Sigmoid colon (tissue), 7 donors: ENCODE measurements around the gene ADGRG6. TPM values are rescaled to one million over a fixed set of nuclear protein-coding genes. Genes with fewer than 3 reads are reported as not detected.

Source experiments
- DNase-seq: peaks from one replicate; pipeline ENCODE4 v3.0.0-alpha.2; 2019
- H3K27ac ChIP-seq, 4 donors: fragments of 200-600 bp; sonication (generic); one replicate each; pipeline ENCODE4 v1.5.1; 2016 to 2019; ENCODE audit warnings: mild to moderate bottlenecking in 1 of 4
- H3K27me3 ChIP-seq, 3 donors: fragments of 200-600 bp; sonication (generic); one replicate each; pipeline ENCODE4 v1.5.1; 2019; ENCODE audit warnings: mild to moderate bottlenecking in 1 of 3
- H3K36me3 ChIP-seq, 4 donors: fragments of 200-600 bp; sonication (generic); one replicate each; pipeline ENCODE4 v1.5.1; 2016 to 2019
- H3K4me1 ChIP-seq, 4 donors: fragments of 200-600 bp; sonication (generic); one replicate each; pipeline ENCODE4 v1.5.1; 2017 to 2019
- H3K4me3 ChIP-seq, 4 donors: fragments of 200-600 bp; sonication (generic); one replicate each; pipeline ENCODE4 v1.5.1; 2017 to 2019; ENCODE audit warnings: mild to moderate bottlenecking in 2 of 4, moderate library complexity in 1 of 4
- H3K9me3 ChIP-seq, 4 donors: fragments of 200-600 bp in 3 of 4; sonication (generic) in 3 of 4; one replicate each; pipeline versions ENCODE4 v1.5.1 to v1.6.1; 2013 to 2019
- CTCF ChIP-seq, 4 experiments: fragments of 450-650 bp in 3 of 4; fragments of 200-600 bp in 1 of 4; IDR thresholded peaks; one replicate each; pipeline ENCODE4 v1.5.1; 2016 to 2019; ENCODE audit warnings: antibody characterized with exemption in 4 of 4, mild to moderate bottlenecking in 3 of 4, moderate library complexity in 2 of 4
- EP300 ChIP-seq, 4 donors: sonication (generic); formaldehyde crosslinking; IDR thresholded peaks; one replicate each; pipeline ENCODE4 v1.6.1; 2017; ENCODE audit warnings: antibody characterized with exemption in 4 of 4
- POLR2A ChIP-seq, 2 donors: fragments of 450-650 bp; IDR thresholded peaks; one replicate each; pipeline ENCODE4 v1.6.1; 2016; ENCODE audit warnings: antibody characterized with exemption in 2 of 2, mild to moderate bottlenecking in 2 of 2, moderate library complexity in 2 of 2
- POLR2AphosphoS5 ChIP-seq, 4 donors: sonication (generic); formaldehyde crosslinking; IDR thresholded peaks; one replicate each; pipeline ENCODE4 v1.6.1; 2017; ENCODE audit warnings: antibody characterized with exemption in 4 of 4
- WGBS, 2 donors: extraction: QIAGEN DNeasy Blood & Tissue Kit; methylation state at CpG; one replicate each; pipeline ENCODE4 v1.1.7; 2013; 5-methylcytosine and 5-hydroxymethylcytosine counted together
- intact Hi-C: fragments of 100-400 bp; cut with DNase I; formaldehyde crosslinking; loops from one replicate; pipeline ENCODE4 v1.15.1; 2023
- polyA plus RNA-seq, 3 donors: library from polyadenylated mRNA; stranded (reverse); fragments of 200-250 nt; gene quantifications; one replicate each; pipeline ENCODE4 v1.2.3, GENCODE V29; 2013
- total RNA-seq, 4 donors: library from RNA; depleted of rRNA; stranded (reverse); fragments of >200 nt; gene quantifications; one replicate each; pipeline ENCODE4 v1.1.0, GENCODE V29; 2016
- donor health status: healthy with polysubstance abuse.
- donor health status: Bipolar disorder and iron deficiency.
- donor health status: healthy.

ADGRG6 gene
- total and polyA plus RNA-seq, 7 donors: 0.60 to 17.6 (median 12.6) TPM

GRCh38 chr6:142406131-142406530 lies 104.3 kb downstream of the ADGRG6 start:
- H3K36me3 ChIP-seq: no peaks in the 10 kb centered on the region
- no peak for DNase-seq
- no peak for TF ChIP-seq EP300 (IDR thresholded peaks at IDR 0.05)
- TF ChIP-seq POLR2A (IDR thresholded peaks at IDR 0.05): no peak
- TF ChIP-seq POLR2AphosphoS5 (IDR thresholded peaks at IDR 0.05): no peak
- no peak for TF ChIP-seq CTCF (IDR thresholded peaks at IDR 0.05)
- intact Hi-C loops: no loop called here
- 13 to 57% methylated on average over 3 of the region's 3 CpGs for WGBS, 2 donors
- H3K4me1 ChIP-seq: no peaks in the 10 kb centered on the region
- no peaks in the 10 kb centered on the region for H3K27me3 ChIP-seq
- H3K4me3 ChIP-seq: no peak overlapping the region
- no peak overlapping the region for H3K27ac ChIP-seq
- H3K9me3 ChIP-seq: no peaks in the 10 kb centered on the region

GRCh38 chr6:142407685-142408273 lies 106.0 kb downstream of the ADGRG6 start:
- Histone ChIP-seq H3K27me3 (no peaks in the 10 kb centered on the region), H3K27ac (no peak overlapping the region), H3K9me3 (no peaks in the 10 kb centered on the region), H3K36me3 (no peaks in the 10 kb centered on the region), H3K4me1 (no peaks in the 10 kb centered on the region), H3K4me3 (no peak overlapping the region)
- intact Hi-C loops: no loop called here
- no peak for DNase-seq
- WGBS, 2 donors: 60 to 66% methylated on average over 3 of the region's 3 CpGs
- no peak for TF ChIP-seq CTCF (IDR thresholded peaks at IDR 0.05)
- TF ChIP-seq POLR2A (IDR thresholded peaks at IDR 0.05): no peak

GRCh38 chr6:142408409-142408808 lies 106.6 kb downstream of the ADGRG6 start:
- intact Hi-C loops: no loop called here
- no peak for DNase-seq
- TF ChIP-seq CTCF (IDR thresholded peaks at IDR 0.05) (no peak), POLR2A (IDR thresholded peaks at IDR 0.05) (no peak), POLR2AphosphoS5 (IDR thresholded peaks at IDR 0.05) (no peak), EP300 (IDR thresholded peaks at IDR 0.05) (no peak)
- Histone ChIP-seq H3K4me1 (no peaks in the 10 kb centered on the region), H3K9me3 (no peaks in the 10 kb centered on the region), H3K27me3 (no peaks in the 10 kb centered on the region), H3K27ac (no peak overlapping the region), H3K4me3 (no peak overlapping the region), H3K36me3 (no peaks in the 10 kb centered on the region)

GRCh38 chr6:142409794-142410193 lies 108.0 kb downstream of the ADGRG6 start:
- intact Hi-C loops: no loop called here
- no peak for DNase-seq
- no peaks in the 10 kb centered on the region for H3K9me3 ChIP-seq
- H3K4me1 ChIP-seq: no peaks in the 10 kb centered on the region
- H3K27ac ChIP-seq: no peak overlapping the region
- H3K4me3 ChIP-seq: no peak overlapping the region
- WGBS, 2 donors: 75 to 80% methylated on average over 1 of the region's 1 CpG
- no peaks in the 10 kb centered on the region for H3K36me3 ChIP-seq
- H3K27me3 ChIP-seq: no peaks in the 10 kb centered on the region
- TF ChIP-seq POLR2AphosphoS5 (IDR thresholded peaks at IDR 0.05) (no peak), CTCF (IDR thresholded peaks at IDR 0.05) (no peak), POLR2A (IDR thresholded peaks at IDR 0.05) (no peak)

- intact Hi-C loops: no loop called here
- no peak overlapping the region for H3K4me3 ChIP-seq
- H3K27ac ChIP-seq: no peak overlapping the region
- TF ChIP-seq CTCF (IDR thresholded peaks at IDR 0.05) (no peak), POLR2A (IDR thresholded peaks at IDR 0.05) (no peak), EP300 (IDR thresholded peaks at IDR 0.05) (no peak), POLR2AphosphoS5 (IDR thresholded peaks at IDR 0.05) (no peak)
- H3K36me3 ChIP-seq: no peaks in the 10 kb centered on the region
- no peaks in the 10 kb centered on the region for H3K27me3 ChIP-seq
- H3K4me1 ChIP-seq: no peaks in the 10 kb centered on the region
- no peak for DNase-seq
- 88 to 92% methylated on average over 2 of the region's 2 CpGs for WGBS, 2 donors
- H3K9me3 ChIP-seq: no peaks in the 10 kb centered on the region
Observed at GRCh38 chr6:142411145-142411544, 109.3 kb downstream of the ADGRG6 start.
